Measurements from ENCODE around the gene PATE2.

Gene PATE2

DNA sequence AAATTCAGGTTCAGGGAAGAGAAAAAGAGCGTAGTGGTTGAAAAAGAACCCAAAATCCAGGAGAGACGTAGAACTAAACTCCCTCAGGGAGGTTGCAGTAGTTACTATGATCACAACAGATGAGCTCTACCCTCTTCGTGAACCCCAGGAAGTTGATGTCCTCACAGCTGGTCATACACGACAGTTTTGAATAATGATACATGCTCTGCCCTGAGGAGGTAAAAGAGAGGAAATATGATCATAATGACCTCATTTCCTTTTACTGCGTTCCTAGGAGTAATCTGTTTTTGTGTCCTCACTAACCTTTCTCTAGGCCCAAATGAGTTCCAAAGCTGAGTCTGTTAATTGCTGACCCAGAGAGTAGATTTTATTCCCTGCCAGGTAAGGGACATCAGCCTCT is 1.3 kb downstream of the PATE2 start:
- H3K79me1 ChIP-seq (ENCODE audit: low read depth, low read length), result no peaks in the 10 kb centered on the region
- H3K14ac ChIP-seq (ENCODE audit: low read length), result no peak overlapping the region
- H4K8ac ChIP-seq (ENCODE audit: low read depth, low read length), result no peak overlapping the region
- WGBS, 2 donors (ENCODE audit: extremely low coverage in 2 of 2, insufficient read length in 2 of 2, insufficient replicate concordance in 1 of 2), result no CpG with 5 or more reads among the region's 5 CpGs
- no peaks in the 10 kb centered on the region for H3K4me1 ChIP-seq (ENCODE audit: control insufficient read depth in 2 of 2, insufficient read depth in 1 of 2, low read depth in 1 of 2, low read length in 2 of 2)
- H3K4me2 ChIP-seq (ENCODE audit: insufficient read depth, low read length, poor library complexity, severe bottlenecking), result no peak overlapping the region
- H2BK12ac ChIP-seq (ENCODE audit: low read length), result no peak overlapping the region
- H3K9ac ChIP-seq (ENCODE audit: low read depth, low read length, poor library complexity), result no peak overlapping the region
- no peaks in the 10 kb centered on the region for H3K36me3 ChIP-seq (replicated peaks in 1 of 2; ENCODE audit: control insufficient read depth in 2 of 2, insufficient read depth in 2 of 2, low read length in 2 of 2)
- no peak overlapping the region for H3K18ac ChIP-seq (ENCODE audit: low read length)
- no peak overlapping the region for H3K23ac ChIP-seq (ENCODE audit: low read depth, low read length, poor library complexity)
- DNase-seq (ENCODE audit: low spot score), result no peak
- H2BK15ac ChIP-seq (ENCODE audit: low read length), result no peak overlapping the region
- no peak overlapping the region for H3K4ac ChIP-seq (ENCODE audit: low read length)
- no peak overlapping the region for H3K4me3 ChIP-seq (ENCODE audit: low read length in 2 of 2)
- no peak overlapping the region for H2BK5ac ChIP-seq (ENCODE audit: low read length)
- no peak overlapping the region for H4K91ac ChIP-seq (ENCODE audit: low read depth, low read length, poor library complexity)
- no peak overlapping the region for H2AFZ ChIP-seq (ENCODE audit: low read length)
- H2AK5ac ChIP-seq (ENCODE audit: low read depth, low read length), result no peak overlapping the region
- no peaks in the 10 kb centered on the region for H3K27me3 ChIP-seq (ENCODE audit: control insufficient read depth in 3 of 3, insufficient read depth in 3 of 3, low read depth in 1 of 3, low read length in 3 of 3)
- no peak overlapping the region for H3K27ac ChIP-seq (replicated peaks; ENCODE audit: low read length)
- no peak overlapping the region for H2BK120ac ChIP-seq (ENCODE audit: low read depth, low read length)
- H3K9me3 ChIP-seq (replicated peaks in 1 of 2; ENCODE audit: control insufficient read depth in 2 of 2, insufficient read depth in 1 of 2, low read depth in 1 of 2, low read length in 2 of 2), result no peaks in the 10 kb centered on the region

GRCh38 chr11:125773516-125773915 is 5.1 kb downstream of the PATE2 start:
- H3K4me1 ChIP-seq (ENCODE audit: control insufficient read depth in 2 of 2, insufficient read depth in 1 of 2, low read depth in 1 of 2, low read length in 2 of 2), result no peaks in the 10 kb centered on the region
- H3K79me1 ChIP-seq (ENCODE audit: low read depth, low read length), result no peaks in the 10 kb centered on the region
- H2BK5ac ChIP-seq (ENCODE audit: low read length), result no peak overlapping the region
- no peak overlapping the region for H2BK120ac ChIP-seq (ENCODE audit: low read depth, low read length)
- no peak overlapping the region for H3K4ac ChIP-seq (ENCODE audit: low read length)
- H3K18ac ChIP-seq (ENCODE audit: low read length), result no peak overlapping the region
- H2AK5ac ChIP-seq (ENCODE audit: low read depth, low read length), result no peak overlapping the region
- no peak overlapping the region for H3K4me3 ChIP-seq (ENCODE audit: low read length in 2 of 2)
- no peak overlapping the region for H3K23ac ChIP-seq (ENCODE audit: low read depth, low read length, poor library complexity)
- no peak overlapping the region for H4K91ac ChIP-seq (ENCODE audit: low read depth, low read length, poor library complexity)
- H3K9me3 ChIP-seq (replicated peaks in 1 of 2; ENCODE audit: control insufficient read depth in 2 of 2, insufficient read depth in 1 of 2, low read depth in 1 of 2, low read length in 2 of 2), result no peaks in the 10 kb centered on the region
- no peak overlapping the region for H4K8ac ChIP-seq (ENCODE audit: low read depth, low read length)
- H3K4me2 ChIP-seq (ENCODE audit: insufficient read depth, low read length, poor library complexity, severe bottlenecking), result no peak overlapping the region
- no peak for DNase-seq (ENCODE audit: low spot score)
- WGBS, 2 donors (ENCODE audit: extremely low coverage in 2 of 2, insufficient read length in 2 of 2, insufficient replicate concordance in 1 of 2), result no CpG with 5 or more reads among the region's 3 CpGs
- H3K27me3 ChIP-seq (ENCODE audit: control insufficient read depth in 3 of 3, insufficient read depth in 3 of 3, low read depth in 1 of 3, low read length in 3 of 3), result peaks cover 0 to 22% (median 0%) of the 10 kb centered on the region in 3 experiments
- no peak overlapping the region for H2AFZ ChIP-seq (ENCODE audit: low read length)
- H3K14ac ChIP-seq (ENCODE audit: low read length), result no peak overlapping the region
- H2BK12ac ChIP-seq (ENCODE audit: low read length), result no peak overlapping the region
- no peak overlapping the region for H3K27ac ChIP-seq (replicated peaks; ENCODE audit: low read length)
- no peak overlapping the region for H3K9ac ChIP-seq (ENCODE audit: low read depth, low read length, poor library complexity)
- H2BK15ac ChIP-seq (ENCODE audit: low read length), result no peak overlapping the region
- H3K36me3 ChIP-seq (replicated peaks in 1 of 2; ENCODE audit: control insufficient read depth in 2 of 2, insufficient read depth in 2 of 2, low read length in 2 of 2), result no peaks in the 10 kb centered on the region

GRCh38 chr11:125772834-125773505 is 5.7 kb downstream of the PATE2 start:
- H2BK5ac ChIP-seq (ENCODE audit: low read length), result no peak overlapping the region
- H3K4me2 ChIP-seq (ENCODE audit: insufficient read depth, low read length, poor library complexity, severe bottlenecking), result no peak overlapping the region
- H2AK5ac ChIP-seq (ENCODE audit: low read depth, low read length), result no peak overlapping the region
- H4K91ac ChIP-seq (ENCODE audit: low read depth, low read length, poor library complexity), result no peak overlapping the region
- no peak overlapping the region for H3K23ac ChIP-seq (ENCODE audit: low read depth, low read length, poor library complexity)
- WGBS, 2 donors (ENCODE audit: extremely low coverage in 2 of 2, insufficient read length in 2 of 2, insufficient replicate concordance in 1 of 2), result no CpG with 5 or more reads among the region's 3 CpGs
- no peak for DNase-seq (ENCODE audit: low spot score)
- H3K4me3 ChIP-seq (ENCODE audit: low read length in 2 of 2), result no peak overlapping the region
- no peaks in the 10 kb centered on the region for H3K4me1 ChIP-seq (ENCODE audit: control insufficient read depth in 2 of 2, insufficient read depth in 1 of 2, low read depth in 1 of 2, low read length in 2 of 2)
- peaks cover 0 to 26% (median 0%) of the 10 kb centered on the region in 3 experiments for H3K27me3 ChIP-seq (ENCODE audit: control insufficient read depth in 3 of 3, insufficient read depth in 3 of 3, low read depth in 1 of 3, low read length in 3 of 3)
- H2BK15ac ChIP-seq (ENCODE audit: low read length), result no peak overlapping the region
- H3K9ac ChIP-seq (ENCODE audit: low read depth, low read length, poor library complexity), result no peak overlapping the region
- H3K4ac ChIP-seq (ENCODE audit: low read length), result no peak overlapping the region
- no peak overlapping the region for H2BK12ac ChIP-seq (ENCODE audit: low read length)
- no peak overlapping the region for H3K18ac ChIP-seq (ENCODE audit: low read length)
- no peak overlapping the region for H2BK120ac ChIP-seq (ENCODE audit: low read depth, low read length)
- H3K27ac ChIP-seq (replicated peaks; ENCODE audit: low read length), result no peak overlapping the region
- no peak overlapping the region for H3K14ac ChIP-seq (ENCODE audit: low read length)
- no peaks in the 10 kb centered on the region for H3K79me1 ChIP-seq (ENCODE audit: low read depth, low read length)
- H3K36me3 ChIP-seq (replicated peaks in 1 of 2; ENCODE audit: control insufficient read depth in 2 of 2, insufficient read depth in 2 of 2, low read length in 2 of 2), result no peaks in the 10 kb centered on the region
- no peaks in the 10 kb centered on the region for H3K9me3 ChIP-seq (replicated peaks in 1 of 2; ENCODE audit: control insufficient read depth in 2 of 2, insufficient read depth in 1 of 2, low read depth in 1 of 2, low read length in 2 of 2)
- no peak overlapping the region for H4K8ac ChIP-seq (ENCODE audit: low read depth, low read length)
- no peak overlapping the region for H2AFZ ChIP-seq (ENCODE audit: low read length)

DNA sequence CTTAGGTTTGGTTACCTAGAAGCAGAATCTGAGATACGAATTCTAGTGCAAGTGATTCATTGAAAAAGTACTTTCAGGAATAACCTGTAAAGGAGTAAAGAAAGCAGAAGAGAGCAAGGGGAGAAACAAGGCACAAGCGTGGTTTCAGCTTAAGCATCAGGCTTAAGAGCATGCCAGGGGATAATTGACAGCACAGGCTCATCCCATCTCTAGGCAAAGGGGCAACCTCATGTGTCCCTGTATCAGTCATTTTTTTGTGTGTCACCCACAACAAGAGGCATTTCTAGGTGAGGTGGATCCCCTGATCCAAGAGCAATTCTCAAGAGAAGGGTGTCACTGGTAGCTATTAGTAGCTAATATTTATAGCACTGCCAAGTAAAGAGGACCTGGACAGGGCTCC is 8.0 kb downstream of the PATE2 start:
- WGBS, 2 donors (ENCODE audit: extremely low coverage in 2 of 2, insufficient read length in 2 of 2, insufficient replicate concordance in 1 of 2), result no CpG with 5 or more reads among the region's 2 CpGs
- Histone ChIP-seq H3K4ac (ENCODE audit: low read length) (no peak overlapping the region), H2BK120ac (ENCODE audit: low read depth, low read length) (no peak overlapping the region), H3K9ac (ENCODE audit: low read depth, low read length, poor library complexity) (no peak overlapping the region), H3K79me1 (ENCODE audit: low read depth, low read length) (no peaks in the 10 kb centered on the region), H4K8ac (ENCODE audit: low read depth, low read length) (no peak overlapping the region), H3K14ac (ENCODE audit: low read length) (no peak overlapping the region), H3K27me3 (ENCODE audit: control insufficient read depth in 3 of 3, insufficient read depth in 3 of 3, low read depth in 1 of 3, low read length in 3 of 3) (peaks cover 0 to 36% (median 0%) of the 10 kb centered on the region in 3 experiments), H2AFZ (ENCODE audit: low read length) (no peak overlapping the region), H3K4me2 (ENCODE audit: insufficient read depth, low read length, poor library complexity, severe bottlenecking) (no peak overlapping the region), H4K91ac (ENCODE audit: low read depth, low read length, poor library complexity) (no peak overlapping the region), H3K18ac (ENCODE audit: low read length) (no peak overlapping the region), H3K23ac (ENCODE audit: low read depth, low read length, poor library complexity) (no peak overlapping the region), H3K27ac (replicated peaks; ENCODE audit: low read length) (no peak overlapping the region), H3K4me3 (ENCODE audit: low read length in 2 of 2) (no peak overlapping the region), H3K9me3 (replicated peaks in 1 of 2; ENCODE audit: control insufficient read depth in 2 of 2, insufficient read depth in 1 of 2, low read depth in 1 of 2, low read length in 2 of 2) (no peaks in the 10 kb centered on the region), H3K36me3 (replicated peaks in 1 of 2; ENCODE audit: control insufficient read depth in 2 of 2, insufficient read depth in 2 of 2, low read length in 2 of 2) (no peaks in the 10 kb centered on the region), H2BK12ac (ENCODE audit: low read length) (no peak overlapping the region), H2BK15ac (ENCODE audit: low read length) (no peak overlapping the region), H2BK5ac (ENCODE audit: low read length) (no peak overlapping the region), H2AK5ac (ENCODE audit: low read depth, low read length) (no peak overlapping the region), H3K4me1 (ENCODE audit: control insufficient read depth in 2 of 2, insufficient read depth in 1 of 2, low read depth in 1 of 2, low read length in 2 of 2) (no peaks in the 10 kb centered on the region)
- DNase-seq (ENCODE audit: low spot score), result no peak

All from neuronal stem cell (in vitro differentiated cells).